ENCODE data around the gene CYP39A1. TPM values are rescaled to one million over a fixed set of nuclear protein-coding genes. Genes with fewer than 3 reads are reported as not detected.

The CYP39A1 gene, protein sequence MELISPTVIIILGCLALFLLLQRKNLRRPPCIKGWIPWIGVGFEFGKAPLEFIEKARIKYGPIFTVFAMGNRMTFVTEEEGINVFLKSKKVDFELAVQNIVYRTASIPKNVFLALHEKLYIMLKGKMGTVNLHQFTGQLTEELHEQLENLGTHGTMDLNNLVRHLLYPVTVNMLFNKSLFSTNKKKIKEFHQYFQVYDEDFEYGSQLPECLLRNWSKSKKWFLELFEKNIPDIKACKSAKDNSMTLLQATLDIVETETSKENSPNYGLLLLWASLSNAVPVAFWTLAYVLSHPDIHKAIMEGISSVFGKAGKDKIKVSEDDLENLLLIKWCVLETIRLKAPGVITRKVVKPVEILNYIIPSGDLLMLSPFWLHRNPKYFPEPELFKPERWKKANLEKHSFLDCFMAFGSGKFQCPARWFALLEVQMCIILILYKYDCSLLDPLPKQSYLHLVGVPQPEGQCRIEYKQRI
- 5.4 TPM for total RNA-seq

DNA sequence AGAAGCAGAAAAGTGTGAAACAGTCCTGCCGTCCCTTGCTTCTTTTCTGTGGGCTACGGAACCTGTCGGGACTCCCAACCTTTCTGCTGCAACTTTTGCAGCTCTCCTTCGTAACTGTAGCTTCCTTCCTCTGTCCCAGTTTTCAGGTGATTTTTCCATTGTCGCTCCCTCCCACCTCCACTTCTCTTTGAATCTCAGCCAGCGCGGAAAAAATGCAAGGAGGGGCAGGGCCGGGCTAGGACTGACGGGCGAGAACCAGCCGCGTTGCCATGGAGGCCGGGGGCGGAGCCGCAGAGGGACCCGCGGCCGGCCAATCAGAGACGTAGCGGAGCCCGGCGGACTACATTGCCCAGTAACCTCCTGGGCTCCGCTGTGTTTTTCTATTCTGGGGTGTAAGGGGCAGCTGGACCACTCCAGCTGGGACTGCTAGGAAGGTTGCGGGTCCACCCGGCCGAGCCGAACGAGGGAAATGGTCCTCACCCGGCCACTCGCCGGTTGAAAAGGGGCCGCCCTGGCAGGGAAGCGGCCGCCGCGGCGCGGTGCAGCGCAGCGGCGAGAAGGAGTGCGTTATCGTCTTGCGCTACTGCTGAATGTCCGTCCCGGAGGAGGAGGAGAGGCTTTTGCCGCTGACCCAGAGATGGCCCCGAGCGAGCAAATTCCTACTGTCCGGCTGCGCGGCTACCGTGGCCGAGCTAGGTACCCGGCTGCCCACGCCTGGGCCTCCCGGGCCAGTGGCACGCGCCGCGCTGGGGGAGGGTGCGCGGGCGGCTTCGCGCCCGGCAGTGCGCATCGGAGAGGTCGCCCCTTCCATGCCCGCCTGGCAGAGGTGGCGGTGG is at the start of gene CYP39A1, which contains the start of gene SLC25A27:
Gene CYP39A1, minus strand, starts transcription at position 216 of the 836 bp plus-strand sequence. CDS start 236 bp downstream, outside the sequence.
Gene SLC25A27, plus strand, starts transcription at position 373 of the 836 bp plus-strand sequence. Its CDS starts 218 bp downstream, at position 591.
- Histone ChIP-seq H3K4me1 (peaks cover 14% of the 10 kb centered on the region), H3K9me3 (no peaks in the 10 kb centered on the region), H3K36me3 (no peaks in the 10 kb centered on the region), H3K27ac (peak within 1 kb of the TSS; percentile 87), H3K27me3 (no peaks in the 10 kb centered on the region), H3K4me3 (peak within 1 kb of the TSS; percentile 74 to 91)
- DNase-seq (ENCODE audit: extremely low spot score in 2 of 2) = peak in 1 of 2 donors; percentile 90
- intact Hi-C loops (cut with DNase I) = no loop called here
- peak in 1 of 2 donors; percentile 26 for TF ChIP-seq POLR2A (IDR thresholded peaks at IDR 0.05)
- TF ChIP-seq, protein P1, sequence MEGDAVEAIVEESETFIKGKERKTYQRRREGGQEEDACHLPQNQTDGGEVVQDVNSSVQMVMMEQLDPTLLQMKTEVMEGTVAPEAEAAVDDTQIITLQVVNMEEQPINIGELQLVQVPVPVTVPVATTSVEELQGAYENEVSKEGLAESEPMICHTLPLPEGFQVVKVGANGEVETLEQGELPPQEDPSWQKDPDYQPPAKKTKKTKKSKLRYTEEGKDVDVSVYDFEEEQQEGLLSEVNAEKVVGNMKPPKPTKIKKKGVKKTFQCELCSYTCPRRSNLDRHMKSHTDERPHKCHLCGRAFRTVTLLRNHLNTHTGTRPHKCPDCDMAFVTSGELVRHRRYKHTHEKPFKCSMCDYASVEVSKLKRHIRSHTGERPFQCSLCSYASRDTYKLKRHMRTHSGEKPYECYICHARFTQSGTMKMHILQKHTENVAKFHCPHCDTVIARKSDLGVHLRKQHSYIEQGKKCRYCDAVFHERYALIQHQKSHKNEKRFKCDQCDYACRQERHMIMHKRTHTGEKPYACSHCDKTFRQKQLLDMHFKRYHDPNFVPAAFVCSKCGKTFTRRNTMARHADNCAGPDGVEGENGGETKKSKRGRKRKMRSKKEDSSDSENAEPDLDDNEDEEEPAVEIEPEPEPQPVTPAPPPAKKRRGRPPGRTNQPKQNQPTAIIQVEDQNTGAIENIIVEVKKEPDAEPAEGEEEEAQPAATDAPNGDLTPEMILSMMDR (IDR thresholded peaks at IDR 0.05) = no peak
- TF ChIP-seq POLR2AphosphoS5 (IDR thresholded peaks at IDR 0.05; ENCODE audit: insufficient read depth in 1 of 2, low read depth in 1 of 2) = peak; percentile 88

DNA sequence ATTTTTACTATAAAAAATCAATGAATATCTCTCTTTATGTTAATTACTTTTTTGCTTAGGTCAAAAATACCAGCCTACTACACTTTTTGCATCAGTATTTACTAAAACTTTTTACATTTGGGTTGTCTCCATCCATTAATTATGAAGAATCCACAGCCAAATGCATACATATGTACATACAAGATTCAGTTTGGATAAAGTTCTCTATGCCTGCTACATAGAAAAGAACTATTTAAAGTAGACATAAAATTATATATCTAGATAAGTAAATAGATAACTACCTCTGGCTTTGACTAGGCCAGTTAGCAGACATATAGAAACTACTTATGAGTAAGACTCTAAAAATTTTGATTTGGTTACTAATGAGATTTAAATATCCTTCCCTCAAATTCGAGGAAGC is 47.4 kb upstream of the CYP39A1 start:
- Histone ChIP-seq H3K4me1 (no peaks in the 10 kb centered on the region), H3K36me3 (no peaks in the 10 kb centered on the region), H3K27ac (no peak overlapping the region), H3K9me3 (no peaks in the 10 kb centered on the region), H3K27me3 (no peaks in the 10 kb centered on the region), H3K4me3 (no peak overlapping the region)
- no peak for DNase-seq (ENCODE audit: extremely low spot score in 2 of 2)
- intact Hi-C loops (cut with DNase I) = no loop called here
- no peak for TF ChIP-seq POLR2AphosphoS5 (IDR thresholded peaks at IDR 0.05; ENCODE audit: insufficient read depth in 1 of 2, low read depth in 1 of 2)
- TF ChIP-seq POLR2A (IDR thresholded peaks at IDR 0.05) = no peak
- TF ChIP-seq, protein P1 (IDR thresholded peaks at IDR 0.05) = no peak

DNA sequence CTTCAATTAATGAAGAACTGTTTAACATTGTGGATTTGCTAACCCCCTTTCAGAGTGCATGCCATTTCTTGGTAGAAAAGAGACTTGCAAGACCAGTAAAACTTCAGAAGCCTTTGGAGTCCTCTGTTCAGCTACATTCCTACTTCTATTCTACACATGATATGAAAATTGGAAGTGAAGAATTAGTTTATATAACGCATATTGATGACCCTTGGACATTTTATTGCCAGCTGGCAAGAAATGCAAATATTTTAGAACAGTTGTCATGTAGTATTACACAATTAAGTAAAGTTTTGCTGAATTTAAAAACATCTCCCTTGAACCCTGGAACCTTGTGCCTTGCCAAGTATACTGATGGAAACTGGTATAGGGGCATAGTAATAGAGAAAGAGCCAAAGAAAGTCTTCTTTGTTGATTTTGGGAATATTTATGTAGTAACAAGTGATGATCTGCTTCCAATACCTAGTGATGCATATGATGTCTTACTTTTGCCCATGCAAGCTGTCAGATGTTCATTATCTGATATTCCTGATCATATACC is 38.4 kb upstream of the CYP39A1 start:
- H3K4me1 ChIP-seq = no peaks in the 10 kb centered on the region
- no peaks in the 10 kb centered on the region for H3K9me3 ChIP-seq
- H3K27me3 ChIP-seq = no peaks in the 10 kb centered on the region
- no peak overlapping the region for H3K4me3 ChIP-seq
- TF ChIP-seq, protein P1 (IDR thresholded peaks at IDR 0.05) = no peak
- TF ChIP-seq POLR2AphosphoS5 (IDR thresholded peaks at IDR 0.05; ENCODE audit: insufficient read depth in 1 of 2, low read depth in 1 of 2) (no peak), POLR2A (IDR thresholded peaks at IDR 0.05) (no peak)
- no peak overlapping the region for H3K27ac ChIP-seq
- H3K36me3 ChIP-seq = no peaks in the 10 kb centered on the region
- intact Hi-C loops (cut with DNase I) = no loop called here
- no peak for DNase-seq (ENCODE audit: extremely low spot score in 2 of 2)

DNA sequence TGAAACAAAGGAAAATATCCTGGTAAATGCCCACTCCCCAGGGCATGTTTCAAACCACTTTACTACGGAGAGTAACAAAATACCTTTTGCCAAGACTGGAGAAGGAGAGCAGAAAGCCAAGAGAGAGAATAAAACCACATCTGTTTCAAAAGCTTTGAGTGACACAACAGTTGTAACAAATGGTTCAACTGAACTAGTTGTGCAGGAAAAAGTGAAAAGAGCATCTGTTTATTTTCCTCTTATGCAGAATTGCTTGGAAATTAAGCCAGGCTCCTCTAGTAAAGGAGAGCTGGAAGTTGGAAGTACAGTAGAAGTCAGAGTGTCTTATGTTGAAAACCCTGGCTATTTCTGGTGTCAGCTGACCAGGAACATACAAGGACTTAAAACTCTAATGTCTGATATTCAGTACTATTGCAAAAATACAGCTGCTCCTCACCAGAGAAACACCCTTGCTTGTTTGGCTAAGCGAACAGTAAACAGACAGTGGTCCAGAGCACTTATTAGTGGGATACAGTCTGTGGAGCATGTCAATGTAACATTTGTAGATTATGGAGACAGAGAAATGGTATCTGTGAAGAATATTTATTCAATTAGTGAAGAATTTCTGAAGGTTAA is 37.6 kb upstream of the CYP39A1 start:
- DNase-seq (ENCODE audit: extremely low spot score in 2 of 2) = no peak
- Histone ChIP-seq H3K4me1 (no peaks in the 10 kb centered on the region), H3K27me3 (no peaks in the 10 kb centered on the region), H3K9me3 (no peaks in the 10 kb centered on the region), H3K4me3 (no peak overlapping the region), H3K27ac (no peak overlapping the region), H3K36me3 (no peaks in the 10 kb centered on the region)
- intact Hi-C loops (cut with DNase I) = no loop called here
- TF ChIP-seq POLR2AphosphoS5 (IDR thresholded peaks at IDR 0.05; ENCODE audit: insufficient read depth in 1 of 2, low read depth in 1 of 2) (no peak), POLR2A (IDR thresholded peaks at IDR 0.05) (no peak)
- TF ChIP-seq, protein P1 (IDR thresholded peaks at IDR 0.05) = no peak

Measured in vagina (tissue), 2 donors.